PC-9 (cell line): ENCODE measurements around the gene SLC22A3. TPM values are rescaled to one million over a fixed set of nuclear protein-coding genes. Genes with fewer than 3 reads are reported as not detected.

Experiments
- BruUV-seq: library from RNA; stranded (reverse); fragments of 400-500 nt; replicated peaks from 2 replicates; lab custom pipeline; 2021; lab: Mats Ljungman, UMichigan
- CTCF ChIA-PET: fragments of 300-600 bp; sonication (Branson Sonifier 250); formaldehyde crosslinking; loops from one replicate; lab custom pipeline; 2022; ENCODE audit warnings: antibody characterized with exemption; lab: Charles Lee
- POLR2A ChIA-PET: fragments of 300-600 bp; sonication (Branson Sonifier 250); formaldehyde crosslinking; loops from one replicate; lab custom pipeline; 2022; ENCODE audit warnings: antibody characterized with exemption; ENCODE audit not compliant: unreplicated experiment; lab: Charles Lee
- DNase-seq, 2 experiments: peaks; one replicate each; pipeline versions ENCODE4 v3.0.0 to v3.0.0-alpha.2; 2015 to 2022; ENCODE audit warnings: mixed read lengths in 1 of 2
- H2AFZ ChIP-seq: fragments of 200-600 bp; sonication (generic); 2 replicates; pipeline ENCODE4 v1.8.1; 2017; ENCODE audit warnings: antibody characterized with exemption
- H3F3A ChIP-seq: fragments of 200-600 bp; sonication (generic); 2 replicates; pipeline ENCODE4 v1.8.1; 2017; ENCODE audit warnings: antibody characterized with exemption, mild to moderate bottlenecking, low read depth; ENCODE audit not compliant: insufficient read depth
- H3K27ac ChIP-seq: fragments of 200-600 bp; sonication (generic); 2 replicates; pipeline ENCODE4 v1.6.1; 2016; ENCODE audit warnings: mixed run types
- H3K27me3 ChIP-seq: fragments of 200-600 bp; sonication (generic); 2 replicates; pipeline ENCODE4 v1.6.1; 2016; ENCODE audit warnings: low read depth, mixed run types; ENCODE audit not compliant: insufficient read depth
- H3K36me3 ChIP-seq: fragments of 200-600 bp; sonication (generic); 2 replicates; pipeline ENCODE4 v1.6.1; 2016; ENCODE audit warnings: low read depth, mixed run types
- H3K4me1 ChIP-seq: fragments of 200-600 bp; sonication (generic); replicated peaks from 2 replicates; pipeline ENCODE4 v1.6.1; 2016; ENCODE audit warnings: mixed run types; ENCODE audit not compliant: insufficient read depth
- H3K4me2 ChIP-seq: fragments of 200-600 bp; sonication (generic); 2 replicates; pipeline ENCODE4 v1.6.1; 2017; ENCODE audit warnings: mixed run types
- H3K4me3 ChIP-seq: fragments of 200-600 bp; sonication (generic); 2 replicates; pipeline ENCODE4 v1.6.1; 2016; ENCODE audit warnings: mixed run types
- H3K79me2 ChIP-seq: fragments of 200-600 bp; sonication (generic); 2 replicates; pipeline ENCODE4 v1.6.1; 2017; ENCODE audit warnings: low read depth, mixed run types
- H3K9me2 ChIP-seq: fragments of 200-600 bp; sonication (generic); 2 replicates; pipeline ENCODE4 v1.8.1; 2017; ENCODE audit warnings: mild to moderate bottlenecking; ENCODE audit not compliant: insufficient read depth
- H3K9me3 ChIP-seq: fragments of 200-600 bp; sonication (generic); 2 replicates; pipeline ENCODE4 v1.8.1; 2016; ENCODE audit warnings: low read depth; ENCODE audit not compliant: insufficient read depth
- H4K20me1 ChIP-seq: fragments of 200-600 bp; sonication (generic); 2 replicates; pipeline ENCODE4 v1.8.1; 2017; ENCODE audit not compliant: insufficient read depth
- CTCF ChIP-seq: fragments of 200-600 bp; sonication (generic); conservative IDR thresholded peaks from 2 replicates; pipeline ENCODE4 v1.6.1; 2017; ENCODE audit warnings: mixed run types, antibody characterized with exemption, mild to moderate bottlenecking, moderate library complexity
- EZH2 ChIP-seq: fragments of 200-600 bp; sonication (generic); IDR thresholded peaks from 2 replicates; pipeline ENCODE4 v1.8.0; 2017; ENCODE audit warnings: antibody characterized with exemption, low read depth
- intact Hi-C: fragments of 100-400 bp; cut with micrococcal nuclease; formaldehyde crosslinking; loops from one replicate; pipeline ENCODE4 v1.10.0; 2022; ENCODE audit not compliant: unreplicated experiment
- total RNA-seq: library from RNA; stranded (reverse); gene quantifications from 2 replicates; pipeline ENCODE4 v1.2.3, GENCODE V29; 2021

SLC22A3 gene
- total RNA-seq, 1 experiment from 2014 or later = not detected

GRCh38 chr6:160349020-160349441, 853 bp downstream of the SLC22A3 start:
- Histone ChIP-seq H3K79me2 (no peaks in the 10 kb centered on the region), H3K9me3 (no peaks in the 10 kb centered on the region), H3F3A (no peaks in the 10 kb centered on the region), H3K36me3 (no peaks in the 10 kb centered on the region), H2AFZ (no peak overlapping the region), H3K27me3 (no peaks in the 10 kb centered on the region), H3K9me2 (no peaks in the 10 kb centered on the region), H4K20me1 (no peaks in the 10 kb centered on the region; the same call in 1 of the 2 replicates), H3K4me3 (no peak overlapping the region), H3K4me1 (no peaks in the 10 kb centered on the region), H3K27ac (no peak overlapping the region), H3K4me2 (no peak overlapping the region)
- CTCF ChIA-PET = no interaction called here
- POLR2A ChIA-PET = no interaction called here
- no peak for DNase-seq
- intact Hi-C loops = no loop called here
- TF ChIP-seq EZH2 (no peak), CTCF (no peak)
- BruUV-seq = no TSS peak

- DNase-seq = no peak
- H3K4me3 ChIP-seq = no peak overlapping the region
- no peaks in the 10 kb centered on the region; the same call in 1 of the 2 replicates for H4K20me1 ChIP-seq
- H3F3A ChIP-seq = no peaks in the 10 kb centered on the region
- no peak overlapping the region for H2AFZ ChIP-seq
- intact Hi-C loops = no loop called here
- H3K27me3 ChIP-seq = no peaks in the 10 kb centered on the region
- no TSS peak for BruUV-seq
- no peaks in the 10 kb centered on the region for H3K36me3 ChIP-seq
- no peak overlapping the region for H3K27ac ChIP-seq
- H3K4me2 ChIP-seq = no peak overlapping the region
- H3K4me1 ChIP-seq = peaks cover 6% of the 10 kb centered on the region
- CTCF ChIA-PET = no interaction called here
- TF ChIP-seq CTCF (no peak), EZH2 (no peak)
- no peaks in the 10 kb centered on the region for H3K79me2 ChIP-seq
- H3K9me3 ChIP-seq = no peaks in the 10 kb centered on the region
- POLR2A ChIA-PET = no interaction called here
- H3K9me2 ChIP-seq = no peaks in the 10 kb centered on the region
Measured at GRCh38 chr6:160349814-160350350, 1.7 kb downstream of the SLC22A3 start.

GRCh38 chr6:160353950-160354496, 5.8 kb downstream of the SLC22A3 start:
- CTCF ChIA-PET = no interaction called here
- Histone ChIP-seq H3K9me2 (no peaks in the 10 kb centered on the region), H2AFZ (no peak overlapping the region), H3K27ac (no peak overlapping the region), H3K36me3 (no peaks in the 10 kb centered on the region), H3F3A (no peaks in the 10 kb centered on the region), H3K27me3 (no peaks in the 10 kb centered on the region), H3K4me1 (peaks cover 7% of the 10 kb centered on the region), H3K9me3 (no peaks in the 10 kb centered on the region), H3K4me3 (no peak overlapping the region), H3K79me2 (no peaks in the 10 kb centered on the region), H3K4me2 (no peak overlapping the region), H4K20me1 (no peaks in the 10 kb centered on the region; the same call in 1 of the 2 replicates)
- BruUV-seq = no TSS peak
- no peak for DNase-seq
- POLR2A ChIA-PET = no interaction called here
- no peak for TF ChIP-seq EZH2
- no peak for TF ChIP-seq CTCF
- intact Hi-C loops = no loop called here
